Measurements from ENCODE around the gene CPN1. TPM values are rescaled to one million over a fixed set of nuclear protein-coding genes. Genes with fewer than 3 reads are reported as not detected.

Gene CPN1
- total and polyA plus RNA-seq, 10 of the 15 experiments (the other 5 are each of a cell fraction or from before 2014, with no cell fraction given): 0.03 to 0.10 TPM; not detected in 8

DNA sequence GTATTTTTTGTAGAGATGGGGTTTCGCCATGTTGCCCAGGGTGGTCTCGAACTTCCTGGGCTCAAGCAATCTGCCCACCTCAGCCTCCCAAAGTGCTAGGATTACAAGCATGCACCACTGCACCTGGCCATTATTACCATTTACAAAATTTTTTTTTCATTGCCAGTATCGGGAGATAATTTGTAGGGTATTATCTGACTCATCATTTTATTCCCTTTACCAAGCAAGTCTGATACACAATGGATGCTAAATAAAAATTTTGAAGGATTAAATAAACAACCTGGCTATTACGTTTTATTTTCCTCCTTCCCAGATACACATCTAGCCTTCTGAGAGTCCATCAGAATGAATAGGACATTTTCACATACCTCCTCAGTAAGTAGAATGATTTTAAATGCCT lies 38.1 kb upstream of the CPN1 start:
- in situ Hi-C loops (cut with MboI) (no loop called here), intact Hi-C loops (cut with micrococcal nuclease; ENCODE audit: unreplicated experiment) (no loop called here)
- Histone ChIP-seq H4K20me1 (ENCODE audit: control insufficient read depth, insufficient read depth) (no peaks in the 10 kb centered on the region), H3K36me3 (ENCODE audit: control insufficient read depth in 2 of 2, insufficient read depth in 2 of 2, low read length in 1 of 2) (no peaks in the 10 kb centered on the region), H3K9me3 (replicated peaks; ENCODE audit: control insufficient read depth, insufficient read depth, low read length) (no peaks in the 10 kb centered on the region), H3K27me3 (replicated peaks in 1 of 2; ENCODE audit: control insufficient read depth in 2 of 2, insufficient read depth in 2 of 2, low read length in 1 of 2) (no peaks in the 10 kb centered on the region), H3K79me2 (ENCODE audit: control insufficient read depth, insufficient read depth, low read length) (no peaks in the 10 kb centered on the region), H2AFZ (ENCODE audit: control insufficient read depth, low read depth, low read length) (no peak overlapping the region), H3K4me1 (ENCODE audit: control insufficient read depth, insufficient read depth, low read length) (no peaks in the 10 kb centered on the region), H3K4me2 (ENCODE audit: control insufficient read depth, insufficient read depth) (no peak overlapping the region), H3K4me3 (no peak overlapping the region; the same call in 1 of the 2 replicates), H3K9ac (ENCODE audit: control insufficient read depth, insufficient read depth, low read length) (no peak overlapping the region), H3K27ac (ENCODE audit: control insufficient read depth, insufficient read depth) (no peak overlapping the region)
- WGBS (ENCODE audit: insufficient coverage, insufficient replicate concordance, low lambda C conversion rate, missing lambda C conversion rate): 52% methylated on average over 4 of the region's 4 CpGs
- ChIA-PET RAD21 (ENCODE audit: unreplicated experiment) (no interaction called here), CTCF (interaction anchor here (0.8 kb wide), 1 partner anchor 121 kb away, joined by 3 read pairs; no protein-coding TSS in a partner anchor), SMC1A (ENCODE audit: uncharacterized antibody, unreplicated experiment) (interaction anchor here (1.0 to 1.2 kb wide), 2 partner anchors 10 kb away, joined by 4 to 5 read pairs; no protein-coding TSS in a partner anchor), POLR2A (no interaction called here)
- FAIRE-seq (no peak), DNase-seq (ENCODE audit: low read depth, low spot score) (no peak), ATAC-seq (no peak)
- no TSS peak for BruUV-seq (replicated peaks)
- TF ChIP-seq EGR1 (IDR thresholded peaks at IDR 0.05; ENCODE audit: borderline replicate concordance in 1 of 2, low read depth in 2 of 2, low read length in 2 of 2): no peak
- TF ChIP-seq ZNF217 (IDR thresholded peaks at IDR 0.05): no peak
- TF ChIP-seq RFX5 (IDR thresholded peaks at IDR 0.05; ENCODE audit: low read depth, low read length): no peak
- no peak for TF ChIP-seq SUPT20H (IDR thresholded peaks at IDR 0.05; ENCODE audit: borderline replicate concordance, control insufficient read depth, low read depth, low read length)
- TF ChIP-seq HDAC2 (IDR thresholded peaks at IDR 0.05): no peak
- TF ChIP-seq MTA2 (IDR thresholded peaks at IDR 0.05; ENCODE audit: low read depth): no peak
- TF ChIP-seq, protein P1, sequence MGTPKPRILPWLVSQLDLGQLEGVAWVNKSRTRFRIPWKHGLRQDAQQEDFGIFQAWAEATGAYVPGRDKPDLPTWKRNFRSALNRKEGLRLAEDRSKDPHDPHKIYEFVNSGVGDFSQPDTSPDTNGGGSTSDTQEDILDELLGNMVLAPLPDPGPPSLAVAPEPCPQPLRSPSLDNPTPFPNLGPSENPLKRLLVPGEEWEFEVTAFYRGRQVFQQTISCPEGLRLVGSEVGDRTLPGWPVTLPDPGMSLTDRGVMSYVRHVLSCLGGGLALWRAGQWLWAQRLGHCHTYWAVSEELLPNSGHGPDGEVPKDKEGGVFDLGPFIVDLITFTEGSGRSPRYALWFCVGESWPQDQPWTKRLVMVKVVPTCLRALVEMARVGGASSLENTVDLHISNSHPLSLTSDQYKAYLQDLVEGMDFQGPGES (IDR thresholded peaks at IDR 0.05): no peak
- no peak for TF ChIP-seq PRDM15 (CRISPR knock-in tag; IDR thresholded peaks at IDR 0.05)
- TF ChIP-seq MEF2A (IDR thresholded peaks at IDR 0.05; ENCODE audit: insufficient read depth, low read depth, low read length): no peak
- TF ChIP-seq E2F8 (IDR thresholded peaks at IDR 0.05; ENCODE audit: low read depth, partially characterized antibody): no peak
- TF ChIP-seq, protein P2, sequence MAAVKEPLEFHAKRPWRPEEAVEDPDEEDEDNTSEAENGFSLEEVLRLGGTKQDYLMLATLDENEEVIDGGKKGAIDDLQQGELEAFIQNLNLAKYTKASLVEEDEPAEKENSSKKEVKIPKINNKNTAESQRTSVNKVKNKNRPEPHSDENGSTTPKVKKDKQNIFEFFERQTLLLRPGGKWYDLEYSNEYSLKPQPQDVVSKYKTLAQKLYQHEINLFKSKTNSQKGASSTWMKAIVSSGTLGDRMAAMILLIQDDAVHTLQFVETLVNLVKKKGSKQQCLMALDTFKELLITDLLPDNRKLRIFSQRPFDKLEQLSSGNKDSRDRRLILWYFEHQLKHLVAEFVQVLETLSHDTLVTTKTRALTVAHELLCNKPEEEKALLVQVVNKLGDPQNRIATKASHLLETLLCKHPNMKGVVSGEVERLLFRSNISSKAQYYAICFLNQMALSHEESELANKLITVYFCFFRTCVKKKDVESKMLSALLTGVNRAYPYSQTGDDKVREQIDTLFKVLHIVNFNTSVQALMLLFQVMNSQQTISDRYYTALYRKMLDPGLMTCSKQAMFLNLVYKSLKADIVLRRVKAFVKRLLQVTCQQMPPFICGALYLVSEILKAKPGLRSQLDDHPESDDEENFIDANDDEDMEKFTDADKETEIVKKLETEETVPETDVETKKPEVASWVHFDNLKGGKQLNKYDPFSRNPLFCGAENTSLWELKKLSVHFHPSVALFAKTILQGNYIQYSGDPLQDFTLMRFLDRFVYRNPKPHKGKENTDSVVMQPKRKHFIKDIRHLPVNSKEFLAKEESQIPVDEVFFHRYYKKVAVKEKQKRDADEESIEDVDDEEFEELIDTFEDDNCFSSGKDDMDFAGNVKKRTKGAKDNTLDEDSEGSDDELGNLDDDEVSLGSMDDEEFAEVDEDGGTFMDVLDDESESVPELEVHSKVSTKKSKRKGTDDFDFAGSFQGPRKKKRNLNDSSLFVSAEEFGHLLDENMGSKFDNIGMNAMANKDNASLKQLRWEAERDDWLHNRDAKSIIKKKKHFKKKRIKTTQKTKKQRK (IDR thresholded peaks at IDR 0.05; ENCODE audit: low read depth, low read length): no peak

Data from GM12878 (cell line).